Psoas muscle (tissue), 8 donors: ENCODE data around the gene CLDND2. TPM values are rescaled to one million over a fixed set of nuclear protein-coding genes. Genes with fewer than 3 reads are reported as not detected.

ENCODE experiments used
- ATAC-seq, 4 donors: fragments of 200-7000 bp; cut with Tn5 transposase; one replicate each; pipeline ENCODE4 v1.9.1; 2020; ENCODE audit warnings: moderate library complexity in 3 of 4, mild to moderate bottlenecking in 2 of 4
- DNase-seq, 2 donors: peaks; one replicate each; pipeline ENCODE4 v3.0.0-alpha.2; 2020
- H3K27ac ChIP-seq: fragments of 200-600 bp; one replicate; pipeline ENCODE4 v1.8.0; 2022
- H3K27me3 ChIP-seq, 3 donors: fragments of 200-600 bp in 1 of 3; one replicate each; pipeline versions ENCODE4 v1.6.1 to v1.8.0; 2013 to 2022; ENCODE audit warnings: low read length in 2 of 3, mild to moderate bottlenecking in 2 of 3, moderate library complexity in 1 of 3; ENCODE audit not compliant: insufficient read depth in 3 of 3
- H3K36me3 ChIP-seq, 2 donors: fragments of 200-600 bp in 1 of 2; one replicate each; pipeline versions ENCODE4 v1.6.1 to v1.8.0; 2013 to 2022; ENCODE audit warnings: low read depth in 1 of 2, mild to moderate bottlenecking in 1 of 2, moderate library complexity in 1 of 2; ENCODE audit not compliant: insufficient read depth in 1 of 2
- H3K4me1 ChIP-seq: fragments of 200-600 bp; one replicate; pipeline ENCODE4 v1.8.0; 2022
- H3K4me3 ChIP-seq: fragments of 200-600 bp; one replicate; pipeline ENCODE4 v1.8.0; 2022; ENCODE audit warnings: mild to moderate bottlenecking
- H3K9me3 ChIP-seq: fragments of 200-600 bp; one replicate; pipeline ENCODE4 v1.8.0; 2022
- CTCF ChIP-seq: fragments of 200-600 bp; IDR thresholded peaks from one replicate; pipeline ENCODE4 v1.8.0; 2022; ENCODE audit warnings: antibody characterized with exemption
- WGBS, 3 donors: extraction: QIAGEN DNeasy Blood & Tissue Kit; methylation state at CpG; one replicate each; pipeline versions ENCODE4 v1.1.6 to v1.1.7; 2013; 5-methylcytosine and 5-hydroxymethylcytosine counted together
- intact Hi-C, 2 donors: fragments of 100-400 bp; cut with DNase I; formaldehyde crosslinking; loops; one replicate each; pipeline versions ENCODE4 v1.11.0 to v1.14.2; 2022
- polyA plus RNA-seq, 3 donors: library from polyadenylated mRNA; stranded (reverse); fragments of 200-250 nt; gene quantifications; one replicate each; pipeline ENCODE4 v1.2.3, GENCODE V29; 2013
- total RNA-seq, 4 donors: library from RNA; stranded (reverse); fragmentation: NEBNext Ultra II Directional in 2 of 4; extraction: Animal tissue kit (Norgen Biotek cat#: 25700) in 2 of 4; gene quantifications; one replicate each; pipeline versions ENCODE4 v1.2.1 to v1.2.4, GENCODE V29; 2021 to 2023
- donor health status: healthy with polysubstance abuse.
- donor health status: DM: no; HTN: no; CAD: no; lungs with moderate emphysema.
- donor health status: Bipolar disorder and iron deficiency.
- donor health status: healthy.
- donor health status: DM: yes; HTN: yes; CAD: no.
- donor health status: DM: no; HTN: no; CAD: no.
- donor health status: DM: no; HTN: no; CAD: no.
- donor health status: DM: yes; HTN: yes; CAD: no.

The CLDND2 gene
- total and polyA plus RNA-seq, 7 donors: 0.30 to 1.8 (median 0.85) TPM; not detected in 2

- intact Hi-C loops: no loop called here
- Histone ChIP-seq H3K27ac (no peak overlapping the region), H3K27me3 (peaks cover 0 to 17% (median 3%) of the 10 kb centered on the region in 3 donors), H3K9me3 (no peaks in the 10 kb centered on the region), H3K36me3 (no peaks in the 10 kb centered on the region), H3K4me1 (no peaks in the 10 kb centered on the region), H3K4me3 (no peak overlapping the region)
- no peak for TF ChIP-seq CTCF
- no peak for DNase-seq
- 48 to 61% (median 52%) methylated on average over 1 of the region's 1 CpG for WGBS, 3 donors
- no peak for ATAC-seq
Observed at GRCh38 chr19:51317968-51318367, 50.8 kb downstream of the CLDND2 start.

GRCh38 chr19:51317376-51317775, 51.4 kb downstream of the CLDND2 start:
- no peaks in the 10 kb centered on the region for H3K4me1 ChIP-seq
- no peak for ATAC-seq
- intact Hi-C loops: no loop called here

More at GRCh38 chr19:51317376-51317775, 51.4 kb downstream of the CLDND2 start:
- no peak overlapping the region for H3K4me3 ChIP-seq
- H3K27me3 ChIP-seq: peaks cover 0 to 23% (median under 1%) of the 10 kb centered on the region in 3 donors
- no peak overlapping the region for H3K27ac ChIP-seq
- DNase-seq: no peak
- 82 to 89% (median 84%) methylated on average over 3 of the region's 3 CpGs for WGBS, 3 donors
- H3K36me3 ChIP-seq: no peaks in the 10 kb centered on the region
- no peaks in the 10 kb centered on the region for H3K9me3 ChIP-seq
- no peak for TF ChIP-seq CTCF

Other genes starting within 250 kb of the CLDND2 start
- gene SIGLEC9, start 244.1 kb downstream of the CLDND2 start, total RNA-seq: 1 to 10 TPM in 3 of 4 donors, under 1 TPM in 1; 0.73 to 2.2 (median 1.8) TPM
- gene SIGLEC9, start 244.1 kb downstream of the CLDND2 start, polyA plus RNA-seq: under 1 TPM; 0.24 to 0.69 (median 0.25) TPM
- under 1 TPM; 0.38 to 0.82 (median 0.50) TPM for gene SIGLEC7, start 226.7 kb downstream of the CLDND2 start, total RNA-seq
- gene SIGLEC7, start 226.7 kb downstream of the CLDND2 start, polyA plus RNA-seq: under 1 TPM in 2 of 3 donors, not detected in 1; 0.08 to 0.60 TPM
- gene CD33, start 143.9 kb downstream of the CLDND2 start, total RNA-seq: 1 to 10 TPM; 2.0 to 3.1 (median 2.3) TPM
- gene CD33, start 143.9 kb downstream of the CLDND2 start, polyA plus RNA-seq: 1 to 10 TPM in 1 of 3 donors, under 1 TPM in 2; 0.24 to 1.3 (median 0.75) TPM
- not detected for gene SIGLECL1, start 117.9 kb downstream of the CLDND2 start, total RNA-seq
- not detected for gene SIGLECL1, start 117.9 kb downstream of the CLDND2 start, polyA plus RNA-seq
- gene IGLON5, start 57.4 kb downstream of the CLDND2 start, total RNA-seq: under 1 TPM in 1 of 4 donors, not detected in 3; 0.10 TPM
- under 1 TPM in 1 of 3 donors, not detected in 2; 0.03 TPM for gene IGLON5, start 57.4 kb downstream of the CLDND2 start, polyA plus RNA-seq
- 1 to 10 TPM in 1 of 4 donors, under 1 TPM in 3; 0.42 to 1.1 (median 0.63) TPM for gene VSIG10L, start 26.9 kb downstream of the CLDND2 start, total RNA-seq
- 1 to 10 TPM in 2 of 3 donors, under 1 TPM in 1; 0.35 to 2.3 (median 1.5) TPM for gene VSIG10L, start 26.9 kb downstream of the CLDND2 start, polyA plus RNA-seq
- 100 to 1,000 TPM in 3 of 4 donors, 10 to 100 TPM in 1; 91.8 to 172 (median 141) TPM for gene ETFB, start 2.6 kb downstream of the CLDND2 start, total RNA-seq
- gene ETFB, start 2.6 kb downstream of the CLDND2 start, polyA plus RNA-seq: 100 to 1,000 TPM; 130 to 170 (median 165) TPM
- 1 to 10 TPM in 3 of 4 donors, under 1 TPM in 1; 0.62 to 2.9 (median 1.9) TPM for gene NKG7, start 3.7 kb upstream of the CLDND2 start, total RNA-seq
- 1 to 10 TPM in 1 of 3 donors, under 1 TPM in 2; 0.61 to 1.2 (median 0.68) TPM for gene NKG7, start 3.7 kb upstream of the CLDND2 start, polyA plus RNA-seq
- gene LIM2, start 19.0 kb upstream of the CLDND2 start, total RNA-seq: not detected
- not detected for gene LIM2, start 19.0 kb upstream of the CLDND2 start, polyA plus RNA-seq
- not detected for gene C19orf84, start 21.6 kb upstream of the CLDND2 start, total RNA-seq
- not detected for gene C19orf84, start 21.6 kb upstream of the CLDND2 start, polyA plus RNA-seq
- gene SIGLEC10, start 48.6 kb upstream of the CLDND2 start, total RNA-seq: 1 to 10 TPM in 1 of 4 donors, under 1 TPM in 3; 0.64 to 1.1 (median 0.79) TPM
- gene SIGLEC10, start 48.6 kb upstream of the CLDND2 start, polyA plus RNA-seq: under 1 TPM; 0.09 to 0.98 (median 0.11) TPM
- gene SIGLEC8, start 89.5 kb upstream of the CLDND2 start, total RNA-seq: under 1 TPM in 2 of 4 donors, not detected in 2; 0.13 to 0.14 TPM
- under 1 TPM in 2 of 3 donors, not detected in 1; 0.03 to 0.09 TPM for gene SIGLEC8, start 89.5 kb upstream of the CLDND2 start, polyA plus RNA-seq
- not detected for gene CEACAM18, start 109.5 kb upstream of the CLDND2 start, total RNA-seq
- gene CEACAM18, start 109.5 kb upstream of the CLDND2 start, polyA plus RNA-seq: not detected
- gene SIGLEC12, start 132.8 kb upstream of the CLDND2 start, total RNA-seq: under 1 TPM in 3 of 4 donors, not detected in 1; 0.13 to 0.20 (median 0.13) TPM
- under 1 TPM in 2 of 3 donors, not detected in 1; 0.05 to 0.11 TPM for gene SIGLEC12, start 132.8 kb upstream of the CLDND2 start, polyA plus RNA-seq
- gene SIGLEC6, start 162.7 kb upstream of the CLDND2 start, total RNA-seq: under 1 TPM; 0.20 to 0.40 (median 0.27) TPM
- gene SIGLEC6, start 162.7 kb upstream of the CLDND2 start, polyA plus RNA-seq: under 1 TPM in 1 of 3 donors, not detected in 2; 0.03 TPM
- gene ZNF175, start 202.3 kb upstream of the CLDND2 start, total RNA-seq: 1 to 10 TPM; 4.4 to 8.9 (median 6.7) TPM
- gene ZNF175, start 202.3 kb upstream of the CLDND2 start, polyA plus RNA-seq: 1 to 10 TPM; 2.3 to 6.2 (median 3.0) TPM